ENCODE measurements around the gene CDHR3.

DNA sequence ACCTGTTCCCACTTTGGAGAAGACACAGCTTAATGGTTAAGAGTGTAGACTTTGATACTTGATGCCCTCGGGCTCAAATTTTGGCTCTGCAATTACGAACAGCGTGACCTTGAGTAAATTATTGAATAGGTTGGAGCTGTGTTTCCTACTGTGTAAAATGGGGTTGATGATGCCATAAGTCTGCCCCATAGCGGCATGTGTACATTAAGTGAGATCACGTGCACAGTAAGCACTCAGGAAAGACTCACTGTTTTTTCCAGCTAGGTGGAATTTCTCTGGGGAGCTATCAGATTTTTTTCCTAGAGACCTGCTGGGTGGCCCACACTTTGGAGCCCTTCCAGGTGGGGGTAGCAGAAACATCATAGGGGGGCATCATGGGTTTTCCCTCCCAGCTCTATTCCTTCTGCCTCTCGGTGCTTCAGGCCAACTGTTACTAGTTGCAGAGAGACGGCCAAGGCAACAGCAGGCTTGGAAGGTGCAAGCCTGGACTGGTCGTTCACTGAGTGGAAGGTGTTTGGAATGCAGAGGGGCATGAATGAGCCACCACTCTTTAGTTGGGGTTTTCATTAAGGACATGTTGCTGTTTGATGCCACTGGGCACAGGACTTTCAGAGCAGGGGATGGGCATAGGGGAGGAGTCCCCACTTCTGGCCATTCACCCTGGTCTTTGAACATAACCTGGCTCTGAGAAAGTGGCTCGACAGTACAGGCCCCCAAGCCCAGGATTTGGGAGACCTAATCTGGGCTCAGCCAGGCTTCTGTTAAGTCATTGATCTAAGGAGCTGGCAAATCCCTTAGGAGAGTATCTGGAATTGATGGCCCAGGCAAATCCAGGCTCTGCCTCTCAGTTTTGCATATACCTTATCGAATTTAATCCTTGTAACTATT lies 85.0 kb downstream of the CDHR3 start:
- TF ChIP-seq, protein P1, sequence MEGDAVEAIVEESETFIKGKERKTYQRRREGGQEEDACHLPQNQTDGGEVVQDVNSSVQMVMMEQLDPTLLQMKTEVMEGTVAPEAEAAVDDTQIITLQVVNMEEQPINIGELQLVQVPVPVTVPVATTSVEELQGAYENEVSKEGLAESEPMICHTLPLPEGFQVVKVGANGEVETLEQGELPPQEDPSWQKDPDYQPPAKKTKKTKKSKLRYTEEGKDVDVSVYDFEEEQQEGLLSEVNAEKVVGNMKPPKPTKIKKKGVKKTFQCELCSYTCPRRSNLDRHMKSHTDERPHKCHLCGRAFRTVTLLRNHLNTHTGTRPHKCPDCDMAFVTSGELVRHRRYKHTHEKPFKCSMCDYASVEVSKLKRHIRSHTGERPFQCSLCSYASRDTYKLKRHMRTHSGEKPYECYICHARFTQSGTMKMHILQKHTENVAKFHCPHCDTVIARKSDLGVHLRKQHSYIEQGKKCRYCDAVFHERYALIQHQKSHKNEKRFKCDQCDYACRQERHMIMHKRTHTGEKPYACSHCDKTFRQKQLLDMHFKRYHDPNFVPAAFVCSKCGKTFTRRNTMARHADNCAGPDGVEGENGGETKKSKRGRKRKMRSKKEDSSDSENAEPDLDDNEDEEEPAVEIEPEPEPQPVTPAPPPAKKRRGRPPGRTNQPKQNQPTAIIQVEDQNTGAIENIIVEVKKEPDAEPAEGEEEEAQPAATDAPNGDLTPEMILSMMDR (IDR thresholded peaks at IDR 0.05; ENCODE audit: low read length): no peak
- TF ChIP-seq EZH2 (optimal IDR thresholded peaks at IDR 0.05; ENCODE audit: low read depth, low read length) (no peak), EZH2phosphoT487 (IDR thresholded peaks at IDR 0.05; ENCODE audit: low read length) (no peak)
